Measurements from ENCODE around the gene SLC66A3. TPM values are rescaled to one million over a fixed set of nuclear protein-coding genes. Genes with fewer than 3 reads are reported as not detected.

SLC66A3 gene
- total RNA-seq, 1 donor, result 68.8 TPM

DNA sequence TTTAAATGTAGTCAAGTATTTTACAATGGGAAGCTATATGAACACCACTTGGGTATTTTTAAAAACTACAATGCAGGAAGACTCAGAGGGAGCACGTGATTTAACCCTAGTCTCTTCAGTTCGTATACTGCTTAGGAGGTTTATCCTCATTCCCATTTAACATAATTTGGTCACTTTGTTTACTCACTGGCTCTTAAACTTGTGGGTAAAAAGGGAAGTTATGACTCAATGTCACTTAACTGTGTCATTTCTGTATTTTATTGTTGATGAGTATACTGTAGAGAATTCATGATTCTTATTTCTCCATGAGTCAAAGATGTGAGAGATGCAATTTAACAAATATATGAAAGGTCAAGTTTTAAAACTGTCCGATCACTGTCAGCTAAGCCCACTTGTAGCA, 48.2 kb downstream of the SLC66A3 start:
- H3K4me1 ChIP-seq (ENCODE audit: insufficient read depth, low read length), result peaks cover 15% of the 10 kb centered on the region
- peaks cover 33% of the 10 kb centered on the region for H3K36me3 ChIP-seq (ENCODE audit: insufficient read depth, low read length)
- no peaks in the 10 kb centered on the region for H3K9me3 ChIP-seq (ENCODE audit: low read depth, low read length)
- H3K4me3 ChIP-seq (ENCODE audit: insufficient read depth, low read length), result no peak overlapping the region
- H3K27me3 ChIP-seq (ENCODE audit: insufficient read depth, low read length), result no peaks in the 10 kb centered on the region
- peaks cover 2% of the 10 kb centered on the region for H3K79me2 ChIP-seq (ENCODE audit: insufficient read depth, low read length)
- H3K4me2 ChIP-seq (ENCODE audit: insufficient read depth, low read length), result peak overlapping the region; percentile 50
- TF ChIP-seq, protein P1, sequence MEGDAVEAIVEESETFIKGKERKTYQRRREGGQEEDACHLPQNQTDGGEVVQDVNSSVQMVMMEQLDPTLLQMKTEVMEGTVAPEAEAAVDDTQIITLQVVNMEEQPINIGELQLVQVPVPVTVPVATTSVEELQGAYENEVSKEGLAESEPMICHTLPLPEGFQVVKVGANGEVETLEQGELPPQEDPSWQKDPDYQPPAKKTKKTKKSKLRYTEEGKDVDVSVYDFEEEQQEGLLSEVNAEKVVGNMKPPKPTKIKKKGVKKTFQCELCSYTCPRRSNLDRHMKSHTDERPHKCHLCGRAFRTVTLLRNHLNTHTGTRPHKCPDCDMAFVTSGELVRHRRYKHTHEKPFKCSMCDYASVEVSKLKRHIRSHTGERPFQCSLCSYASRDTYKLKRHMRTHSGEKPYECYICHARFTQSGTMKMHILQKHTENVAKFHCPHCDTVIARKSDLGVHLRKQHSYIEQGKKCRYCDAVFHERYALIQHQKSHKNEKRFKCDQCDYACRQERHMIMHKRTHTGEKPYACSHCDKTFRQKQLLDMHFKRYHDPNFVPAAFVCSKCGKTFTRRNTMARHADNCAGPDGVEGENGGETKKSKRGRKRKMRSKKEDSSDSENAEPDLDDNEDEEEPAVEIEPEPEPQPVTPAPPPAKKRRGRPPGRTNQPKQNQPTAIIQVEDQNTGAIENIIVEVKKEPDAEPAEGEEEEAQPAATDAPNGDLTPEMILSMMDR (IDR thresholded peaks at IDR 0.05; ENCODE audit: extremely low read depth, low read depth, low read length), result no peak
- H4K20me1 ChIP-seq (ENCODE audit: insufficient read depth, low read length), result no peaks in the 10 kb centered on the region
- DNase-seq (ENCODE audit: insufficient read length, low spot score, missing footprints), result peak; percentile 84
- no peak overlapping the region for H2AFZ ChIP-seq (ENCODE audit: low read length)
- peak overlapping the region; percentile 70 for H3K27ac ChIP-seq (ENCODE audit: low read depth, low read length)

DNA sequence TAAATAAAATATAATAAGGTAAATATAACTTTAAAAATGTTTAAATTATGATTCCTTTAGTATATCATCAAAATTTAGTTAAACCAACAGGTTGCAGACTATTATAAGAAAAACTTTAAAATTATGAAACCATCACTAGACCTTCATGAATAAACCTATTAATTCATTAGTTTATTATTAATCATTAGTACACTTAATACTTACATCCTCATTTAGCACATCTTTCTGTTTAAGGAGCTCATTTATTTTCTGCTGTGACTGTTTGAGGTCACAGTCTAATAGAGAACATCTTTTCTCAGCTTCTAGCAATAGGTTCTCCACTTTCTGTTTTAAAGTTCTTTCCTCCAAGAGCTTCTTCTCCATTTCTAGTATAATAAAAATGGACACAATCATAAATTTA, 52.8 kb downstream of the SLC66A3 start:
- DNase-seq (ENCODE audit: insufficient read length, low spot score, missing footprints), result no peak

DNA sequence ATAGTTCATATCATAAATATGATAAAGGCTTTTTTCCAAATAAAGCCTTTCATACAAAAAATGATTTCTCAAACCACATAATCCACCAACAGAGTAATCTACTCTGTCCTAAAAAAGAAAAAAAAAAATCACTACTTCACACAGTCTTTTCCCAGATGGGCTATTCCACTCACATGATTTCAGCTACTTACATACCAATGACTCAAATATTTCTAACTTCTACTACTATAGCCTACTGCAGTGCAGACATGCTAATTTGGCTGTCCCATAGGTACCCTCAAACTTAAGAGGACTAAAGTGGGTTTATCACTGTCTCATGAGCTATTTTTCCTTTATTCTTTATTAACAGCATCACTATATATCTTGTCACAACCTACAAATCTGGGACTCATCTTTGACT, 57.4 kb downstream of the SLC66A3 start:
- no peak overlapping the region for H3K4me2 ChIP-seq (ENCODE audit: insufficient read depth, low read length)
- no peaks in the 10 kb centered on the region for H3K9me3 ChIP-seq (ENCODE audit: low read depth, low read length)
- peaks cover 24% of the 10 kb centered on the region for H3K36me3 ChIP-seq (ENCODE audit: insufficient read depth, low read length)
- no peaks in the 10 kb centered on the region for H3K79me2 ChIP-seq (ENCODE audit: insufficient read depth, low read length)
- no peak overlapping the region for H3K27ac ChIP-seq (ENCODE audit: low read depth, low read length)
- H4K20me1 ChIP-seq (ENCODE audit: insufficient read depth, low read length), result no peaks in the 10 kb centered on the region
- no peak overlapping the region for H2AFZ ChIP-seq (ENCODE audit: low read length)
- peak; percentile 55 for DNase-seq (ENCODE audit: insufficient read length, low spot score, missing footprints)
- H3K4me3 ChIP-seq (ENCODE audit: insufficient read depth, low read length), result no peak overlapping the region
- H3K4me1 ChIP-seq (ENCODE audit: insufficient read depth, low read length), result peaks cover 18% of the 10 kb centered on the region
- no peaks in the 10 kb centered on the region for H3K27me3 ChIP-seq (ENCODE audit: insufficient read depth, low read length)
- TF ChIP-seq, protein P1 (IDR thresholded peaks at IDR 0.05; ENCODE audit: extremely low read depth, low read depth, low read length), result no peak

More for the DNA sequence above, 52.8 kb downstream of the SLC66A3 start:
- no peaks in the 10 kb centered on the region for H3K27me3 ChIP-seq (ENCODE audit: insufficient read depth, low read length)
- no peaks in the 10 kb centered on the region for H3K9me3 ChIP-seq (ENCODE audit: low read depth, low read length)
- no peak overlapping the region for H3K27ac ChIP-seq (ENCODE audit: low read depth, low read length)
- H3K36me3 ChIP-seq (ENCODE audit: insufficient read depth, low read length), result peaks cover 25% of the 10 kb centered on the region
- TF ChIP-seq, protein P1 (IDR thresholded peaks at IDR 0.05; ENCODE audit: extremely low read depth, low read depth, low read length), result no peak
- peaks cover 18% of the 10 kb centered on the region for H3K4me1 ChIP-seq (ENCODE audit: insufficient read depth, low read length)
- no peak overlapping the region for H3K4me3 ChIP-seq (ENCODE audit: insufficient read depth, low read length)
- no peaks in the 10 kb centered on the region for H3K79me2 ChIP-seq (ENCODE audit: insufficient read depth, low read length)
- H2AFZ ChIP-seq (ENCODE audit: low read length), result no peak overlapping the region
- no peaks in the 10 kb centered on the region for H4K20me1 ChIP-seq (ENCODE audit: insufficient read depth, low read length)
- H3K4me2 ChIP-seq (ENCODE audit: insufficient read depth, low read length), result no peak overlapping the region

DNA sequence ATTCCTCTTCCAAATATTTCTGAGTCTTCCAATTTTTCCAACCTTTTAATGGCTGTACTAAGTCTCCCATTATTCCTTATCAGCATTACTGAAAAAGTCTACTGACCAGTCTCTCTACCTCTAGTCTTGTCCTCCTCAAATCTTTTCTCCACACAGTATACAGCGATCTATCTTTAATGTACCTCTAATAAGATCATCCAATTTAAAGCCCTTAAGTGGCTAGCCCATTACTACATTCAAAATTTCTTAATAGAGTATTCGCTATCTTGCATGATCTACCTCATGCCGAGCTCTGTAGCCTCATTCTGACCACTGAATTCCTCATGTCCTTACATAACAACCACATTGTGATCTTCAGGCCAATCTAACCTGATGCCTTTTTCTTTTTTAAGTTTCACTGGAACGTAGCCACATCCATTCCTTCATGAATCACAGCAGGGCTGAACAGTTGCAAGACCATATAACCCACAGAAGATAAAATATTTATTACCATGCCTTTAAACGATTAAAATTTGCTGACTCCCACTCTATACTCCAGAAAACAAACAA, 57.9 kb downstream of the SLC66A3 start:
- Histone ChIP-seq H3K36me3 (ENCODE audit: insufficient read depth, low read length) (peaks cover 26% of the 10 kb centered on the region), H3K4me2 (ENCODE audit: insufficient read depth, low read length) (no peak overlapping the region)
- TF ChIP-seq, protein P1 (IDR thresholded peaks at IDR 0.05; ENCODE audit: extremely low read depth, low read depth, low read length), result no peak

More for the DNA sequence above, 57.9 kb downstream of the SLC66A3 start:
- no peak overlapping the region for H3K4me3 ChIP-seq (ENCODE audit: insufficient read depth, low read length)
- H3K4me1 ChIP-seq (ENCODE audit: insufficient read depth, low read length), result peaks cover 18% of the 10 kb centered on the region
- DNase-seq (ENCODE audit: insufficient read length, low spot score, missing footprints), result no peak
- H4K20me1 ChIP-seq (ENCODE audit: insufficient read depth, low read length), result no peaks in the 10 kb centered on the region
- H3K27ac ChIP-seq (ENCODE audit: low read depth, low read length), result no peak overlapping the region
- no peaks in the 10 kb centered on the region for H3K79me2 ChIP-seq (ENCODE audit: insufficient read depth, low read length)
- H2AFZ ChIP-seq (ENCODE audit: low read length), result no peak overlapping the region
- H3K27me3 ChIP-seq (ENCODE audit: insufficient read depth, low read length), result no peaks in the 10 kb centered on the region
- H3K9me3 ChIP-seq (ENCODE audit: low read depth, low read length), result no peaks in the 10 kb centered on the region
